ENCODE data around the gene KRT71.

KRT71 gene

DNA sequence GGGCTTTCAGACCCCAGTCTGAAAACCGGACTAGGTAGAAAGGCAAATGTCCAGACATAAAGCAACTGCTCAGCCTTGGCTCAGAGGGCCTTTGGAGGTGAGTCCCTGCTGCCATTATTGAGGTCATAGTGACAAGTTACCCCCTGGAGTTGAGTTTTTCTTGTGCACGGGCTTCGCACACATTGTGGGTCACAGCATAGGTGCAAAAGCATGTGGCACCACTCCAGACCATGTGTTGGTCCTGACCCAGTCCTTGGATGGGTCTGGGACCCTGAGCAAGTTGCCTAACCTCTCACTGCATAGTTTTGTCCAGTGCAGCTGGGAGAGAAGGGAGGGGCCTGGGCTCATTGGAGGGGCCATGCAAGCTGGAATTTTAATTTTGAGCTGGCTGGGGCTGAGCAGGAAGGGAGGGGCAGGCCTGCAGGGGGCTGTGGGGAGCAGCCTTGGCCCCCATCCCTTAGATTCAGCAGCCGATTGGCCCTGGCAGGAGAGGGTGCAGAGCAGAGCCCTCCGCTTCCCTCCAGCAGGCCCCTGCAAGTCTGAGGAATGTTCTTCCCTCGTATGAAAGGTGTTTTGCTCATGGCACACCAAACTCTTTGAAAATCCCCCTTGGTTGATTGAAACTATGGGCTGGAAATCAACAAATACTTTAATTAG lies 28.6 kb downstream of the KRT71 start:
- TF ChIP-seq CTCF (IDR thresholded peaks at IDR 0.05; ENCODE audit: control insufficient read depth, extremely low read depth, insufficient read depth), result no peak
- DNase-seq (ENCODE audit: low read depth), result no peak
- H3K4me3 ChIP-seq (ENCODE audit: low read depth, low read length), result no peak overlapping the region

- no peak overlapping the region for H3K4me3 ChIP-seq (ENCODE audit: low read depth, low read length)
- TF ChIP-seq CTCF (IDR thresholded peaks at IDR 0.05; ENCODE audit: control insufficient read depth, extremely low read depth, insufficient read depth), result no peak
- DNase-seq (ENCODE audit: low read depth), result no peak
Observed at GRCh38 chr12:52523824-52524223, 29.1 kb downstream of the KRT71 start.

DNA sequence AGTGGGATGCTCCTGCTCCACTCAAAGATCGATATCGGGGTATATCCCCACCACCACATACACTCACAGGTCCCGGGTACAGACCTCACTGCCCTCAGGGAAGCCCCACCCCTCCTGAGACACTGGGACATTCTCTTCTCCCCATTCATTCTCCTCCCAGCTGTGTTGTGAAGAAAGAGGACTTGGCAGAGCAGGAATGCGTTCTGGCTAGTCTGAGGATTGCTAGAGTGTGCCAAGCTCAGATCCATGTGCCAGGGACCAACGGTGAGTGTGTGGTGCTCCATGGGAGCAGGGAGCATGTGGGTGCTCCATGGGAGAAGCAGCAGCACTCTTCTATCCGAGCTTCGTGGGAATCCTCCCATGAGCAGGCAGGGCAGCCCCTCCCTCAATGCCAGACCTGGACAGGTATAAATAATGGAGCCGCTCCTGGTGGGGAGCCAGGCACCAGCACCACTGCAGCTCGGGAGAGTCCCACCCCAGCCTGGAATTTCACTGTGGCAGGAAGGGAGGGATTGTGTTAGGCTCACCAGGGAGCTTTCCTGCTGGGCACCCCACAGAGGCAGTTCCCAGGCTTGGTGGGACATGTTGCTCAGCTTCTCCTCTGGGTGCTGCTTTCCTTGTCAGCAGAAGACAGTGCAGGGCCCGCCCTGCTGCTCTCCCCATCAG lies 30.5 kb downstream of the KRT71 start:
- H3K4me3 ChIP-seq (ENCODE audit: low read depth, low read length), result no peak overlapping the region
- no peak for DNase-seq (ENCODE audit: low read depth)
- no peak for TF ChIP-seq CTCF (IDR thresholded peaks at IDR 0.05; ENCODE audit: control insufficient read depth, extremely low read depth, insufficient read depth)

DNA sequence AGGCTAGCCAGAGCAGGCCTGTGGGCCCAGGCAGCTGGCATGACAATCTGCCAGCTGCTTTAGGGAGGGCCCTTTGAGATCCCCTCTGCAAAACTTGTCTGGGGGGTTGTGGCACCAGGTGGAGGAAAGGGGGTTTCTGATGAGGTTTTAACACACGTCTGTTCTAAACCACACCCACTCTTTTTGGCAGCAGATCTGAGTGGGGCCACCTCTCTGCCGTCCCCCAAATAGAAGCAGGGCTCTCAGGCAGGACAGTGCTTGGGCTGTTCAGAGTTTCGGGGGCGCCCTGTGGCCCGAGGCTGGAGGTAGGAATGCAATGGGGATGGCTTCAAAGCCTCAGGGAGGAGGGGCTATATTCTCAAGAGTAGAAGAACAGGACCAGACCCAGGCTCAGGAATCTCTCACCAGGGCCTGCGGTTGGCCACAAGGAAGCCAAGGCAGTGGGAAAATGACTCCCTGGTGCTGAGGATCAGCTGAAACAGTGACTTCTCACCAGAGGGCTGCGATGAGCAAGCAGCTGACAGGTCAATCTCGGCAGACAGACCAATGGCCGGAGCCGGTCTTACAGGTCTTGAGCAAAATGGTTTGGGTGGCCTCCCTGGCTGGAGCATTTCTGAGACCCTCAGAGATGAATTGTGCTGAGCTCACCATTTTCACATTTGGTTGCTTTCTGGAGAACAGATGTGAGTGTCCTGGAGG lies 31.2 kb downstream of the KRT71 start:
- H3K4me3 ChIP-seq (ENCODE audit: low read depth, low read length), result no peak overlapping the region
- no peak for TF ChIP-seq CTCF (IDR thresholded peaks at IDR 0.05; ENCODE audit: control insufficient read depth, extremely low read depth, insufficient read depth)
- DNase-seq (ENCODE audit: low read depth), result no peak

GRCh38 chr12:52521175-52521567 lies 31.8 kb downstream of the KRT71 start:
- no peak for TF ChIP-seq CTCF (IDR thresholded peaks at IDR 0.05; ENCODE audit: control insufficient read depth, extremely low read depth, insufficient read depth)
- no peak for DNase-seq (ENCODE audit: low read depth)
- no peak overlapping the region for H3K4me3 ChIP-seq (ENCODE audit: low read depth, low read length)

DNA sequence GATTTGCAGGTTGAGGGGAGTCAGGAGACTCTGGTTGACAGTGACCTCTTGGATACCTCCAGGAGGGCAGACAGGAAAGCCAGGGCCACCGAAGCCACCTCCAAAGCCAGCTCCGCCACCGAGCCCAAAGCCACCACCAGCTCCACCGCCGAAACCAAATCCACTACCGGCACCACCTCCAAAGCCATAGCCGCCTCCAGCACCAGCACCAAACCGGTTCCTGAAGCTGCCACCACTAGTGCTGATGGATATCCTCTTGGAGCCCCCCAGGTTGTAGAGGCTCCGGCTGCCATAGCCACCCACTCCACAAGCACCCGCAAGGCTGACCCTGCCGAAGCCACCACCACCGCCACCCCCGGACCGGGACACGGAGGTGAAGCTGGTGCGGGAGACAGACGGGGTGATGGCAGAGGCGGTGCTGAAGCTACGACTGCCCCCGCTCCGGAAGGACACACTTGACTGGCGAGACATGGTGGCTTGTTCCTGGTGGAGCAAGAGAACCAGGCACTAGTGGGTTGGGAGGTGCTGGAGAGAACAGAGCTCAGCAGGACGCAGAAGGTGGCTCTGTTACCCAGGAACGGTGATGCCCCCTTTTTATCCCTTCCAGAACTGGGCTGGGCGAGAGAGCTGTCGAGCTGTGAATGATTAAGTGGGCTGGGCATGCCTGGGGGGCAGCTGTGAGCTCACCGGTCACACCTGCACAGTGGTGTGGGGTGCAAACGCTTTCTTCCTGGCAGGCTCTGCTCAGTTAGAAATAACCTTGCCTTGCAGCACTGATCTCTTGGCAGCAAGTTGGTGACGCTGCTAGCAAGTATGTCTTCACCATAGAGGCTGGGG lies 32.9 kb downstream of the KRT71 start, which contains the start of gene KRT5:
TSS of gene KRT5 (minus strand) at position 569 of the 837 bp plus-strand sequence. CDS start at position 471, 98 bp downstream.
- no peak within 1 kb of the TSS for H3K4me3 ChIP-seq (ENCODE audit: low read depth, low read length)
- no peak for TF ChIP-seq CTCF (IDR thresholded peaks at IDR 0.05; ENCODE audit: control insufficient read depth, extremely low read depth, insufficient read depth)
- DNase-seq (ENCODE audit: low read depth), result no peak

Data from LNCaP clone FGC (cell line).